Liver (tissue), 3 donors: Measurements from ENCODE around the gene CMTM1.

ENCODE experiments used
- ATF3 ChIP-seq: IDR thresholded peaks from 2 replicates; pipeline ENCODE4 v1.6.1; 2016; ENCODE audit warnings: antibody characterized with exemption
- CTCF ChIP-seq: fragments of 150-350 bp; IDR thresholded peaks from 2 replicates; pipeline ENCODE4 v1.5.1; 2017; ENCODE audit warnings: improper control_type of control experiment, low read depth, low read length; ENCODE audit not compliant: missing input control
- FOXA1 ChIP-seq: IDR thresholded peaks from 2 replicates; pipeline ENCODE4 v1.6.1; 2016; ENCODE audit warnings: antibody characterized with exemption
- JUND ChIP-seq, 2 donors: IDR thresholded peaks; 2 replicates each; pipeline ENCODE4 v1.6.1; 2016; ENCODE audit warnings: antibody characterized with exemption in 2 of 2
- MAX ChIP-seq: IDR thresholded peaks from 2 replicates; pipeline ENCODE4 v1.6.1; 2016; ENCODE audit warnings: antibody characterized with exemption
- RXRA ChIP-seq, 2 donors: IDR thresholded peaks; 2 replicates each; pipeline ENCODE4 v1.6.1; 2017 to 2018; ENCODE audit warnings: antibody characterized with exemption in 2 of 2, mild to moderate bottlenecking in 1 of 2
- TAF1 ChIP-seq: conservative IDR thresholded peaks from 2 replicates; pipeline ENCODE4 v1.6.1; 2016; ENCODE audit warnings: antibody characterized with exemption, mild to moderate bottlenecking
- YY1 ChIP-seq: IDR thresholded peaks from 2 replicates; pipeline ENCODE4 v1.6.1; 2016; ENCODE audit warnings: antibody characterized with exemption, mild to moderate bottlenecking
- donor health status: healthy.
- donor health status: healthy.

- TF ChIP-seq MAX (no peak), CTCF (no peak), RXRA (IDR thresholded peaks at IDR 0.05) (no peak), TAF1 (no peak), FOXA1 (no peak), YY1 (no peak), ATF3 (no peak), JUND (IDR thresholded peaks at IDR 0.05) (no peak)
Measured at GRCh38 chr16:66574531-66574930, 8.3 kb downstream of the CMTM1 start.
